GM23338 (cell line): Measurements from ENCODE around the gene SF3A1. TPM values are rescaled to one million over a fixed set of nuclear protein-coding genes. Genes with fewer than 3 reads are reported as not detected.

ENCODE experiments used
- ATAC-seq: fragments of 200-7000 bp; cut with Tn5 transposase; 3 replicates; pipeline ENCODE4 v1.9.1; 2020
- DNase-seq: peaks from one replicate; pipeline ENCODE4 v3.0.0-alpha.2; 2015; ENCODE audit warnings: low spot score
- H2AFZ ChIP-seq: fragments of 200-600 bp; sonication (generic); 2 replicates; pipeline ENCODE4 v1.8.0; 2016; ENCODE audit warnings: antibody characterized with exemption, mild to moderate bottlenecking, moderate library complexity
- H3F3A ChIP-seq: fragments of 200-600 bp; sonication (generic); replicated peaks from 2 replicates; pipeline ENCODE4 v1.8.0; 2017; ENCODE audit warnings: antibody characterized with exemption, mixed run types, low read depth
- H3K27ac ChIP-seq: fragments of 200-600 bp; sonication (generic); 2 replicates; pipeline ENCODE4 v1.6.1; 2016; ENCODE audit warnings: low read depth
- H3K27me3 ChIP-seq: fragments of 200-600 bp; sonication (generic); 2 replicates; pipeline ENCODE4 v1.8.0; 2016; ENCODE audit warnings: mild to moderate bottlenecking, mixed run types, moderate library complexity; ENCODE audit not compliant: insufficient read depth
- H3K36me3 ChIP-seq: fragments of 200-600 bp; sonication (generic); 2 replicates; pipeline ENCODE4 v1.8.0; 2016; ENCODE audit warnings: mild to moderate bottlenecking; ENCODE audit not compliant: insufficient read depth
- H3K4me1 ChIP-seq: fragments of 200-600 bp; sonication (generic); 2 replicates; pipeline ENCODE4 v1.8.0; 2016; ENCODE audit warnings: mild to moderate bottlenecking, moderate library complexity; ENCODE audit not compliant: insufficient read depth
- H3K4me2 ChIP-seq: fragments of 200-600 bp; sonication (generic); 2 replicates; pipeline ENCODE4 v1.7.1; 2017; ENCODE audit warnings: mixed run types
- H3K4me3 ChIP-seq: fragments of 200-600 bp; sonication (generic); 2 replicates; pipeline ENCODE4 v1.6.1; 2016; ENCODE audit warnings: mixed run types
- H3K79me2 ChIP-seq: fragments of 200-600 bp; sonication (generic); replicated peaks from 2 replicates; pipeline ENCODE4 v1.8.0; 2017; ENCODE audit warnings: mild to moderate bottlenecking; ENCODE audit not compliant: insufficient read depth
- H3K9me2 ChIP-seq: fragments of 200-600 bp; sonication (generic); 2 replicates; pipeline ENCODE4 v1.8.0; 2017; ENCODE audit not compliant: insufficient read depth
- H4K20me1 ChIP-seq: fragments of 200-600 bp; sonication (generic); replicated peaks from 2 replicates; pipeline ENCODE4 v1.8.0; 2017; ENCODE audit warnings: mild to moderate bottlenecking; ENCODE audit not compliant: insufficient read depth
- H3K27ac Mint-ChIP-seq: 2 replicates; pipeline ENCODE4 v1.8.0; 2020; ENCODE audit warnings: inconsistent platforms, mild to moderate bottlenecking, moderate library complexity, mixed read lengths
- H3K27me3 Mint-ChIP-seq: 3 replicates; pipeline ENCODE4 v1.8.0; 2022; ENCODE audit warnings: low read depth, mild to moderate bottlenecking, moderate library complexity, mixed read lengths, inconsistent platforms; ENCODE audit not compliant: insufficient read depth, poor library complexity
- H3K36me3 Mint-ChIP-seq: 3 replicates; pipeline ENCODE4 v1.8.0; 2021; ENCODE audit warnings: low read depth, mild to moderate bottlenecking, inconsistent platforms, moderate library complexity, mixed read lengths
- H3K4me1 Mint-ChIP-seq: 3 replicates; pipeline ENCODE4 v1.8.0; 2020; ENCODE audit warnings: mild to moderate bottlenecking, inconsistent platforms, mixed read lengths
- H3K4me3 Mint-ChIP-seq: 3 replicates; pipeline ENCODE4 v1.8.0; 2021; ENCODE audit warnings: moderate library complexity, mild to moderate bottlenecking, inconsistent platforms, mixed read lengths
- H3K9me3 Mint-ChIP-seq: 3 replicates; pipeline ENCODE4 v1.8.0; 2020; ENCODE audit warnings: moderate library complexity, mild to moderate bottlenecking, inconsistent platforms, mixed read lengths
- CREB1 ChIP-seq: fragments of 250-450 bp; sonication (Bioruptor Pico); IDR thresholded peaks from 2 replicates; pipeline ENCODE4 v1.5.0; 2020; ENCODE audit warnings: low read depth, mild to moderate bottlenecking, moderate library complexity
- CTCF ChIP-seq, 2 experiments: fragments of 200-600 bp in 1 of 2; sonication (generic) in 1 of 2; conservative IDR thresholded peaks; 2 replicates each; pipeline versions ENCODE4 v1.5.1 to v1.6.1; 2016 to 2017; ENCODE audit warnings: antibody characterized with exemption in 2 of 2, low read depth in 2 of 2, mild to moderate bottlenecking in 2 of 2, moderate library complexity in 1 of 2
- ETS1 ChIP-seq: IDR thresholded peaks from 2 replicates; pipeline ENCODE4 v1.6.1; 2016; ENCODE audit warnings: antibody characterized with exemption
- EZH2 ChIP-seq: fragments of 200-600 bp; sonication (generic); IDR thresholded peaks from one replicate; pipeline ENCODE4 v1.8.0; 2017; ENCODE audit warnings: antibody characterized with exemption, mild to moderate bottlenecking, low read depth; ENCODE audit not compliant: unreplicated experiment
- NANOG ChIP-seq: IDR thresholded peaks from 2 replicates; pipeline ENCODE4 v1.6.1; 2016; ENCODE audit warnings: antibody characterized with exemption, borderline replicate concordance
- POLR2AphosphoS5 ChIP-seq: IDR thresholded peaks from 2 replicates; pipeline ENCODE4 v1.6.1; 2016; ENCODE audit warnings: antibody characterized with exemption, low read depth
- STAT1 ChIP-seq: IDR thresholded peaks from one replicate; pipeline ENCODE4 v1.6.1; 2016; ENCODE audit warnings: antibody characterized with exemption; ENCODE audit not compliant: unreplicated experiment
- ZNF114 ChIP-seq: fragments of 250-450 bp; sonication (Bioruptor Pico); IDR thresholded peaks from 2 replicates; pipeline ENCODE4 v1.5.0; 2020; ENCODE audit warnings: mild to moderate bottlenecking, moderate library complexity
- ZNF331 ChIP-seq: fragments of 250-450 bp; sonication (Bioruptor Pico); IDR thresholded peaks from 2 replicates; pipeline ENCODE4 v1.5.0; 2020; ENCODE audit warnings: low read depth, mild to moderate bottlenecking, moderate library complexity
- ZNF462 ChIP-seq: fragments of 250-450 bp; sonication (Bioruptor Pico); IDR thresholded peaks from 2 replicates; pipeline ENCODE4 v1.5.0; 2020; ENCODE audit warnings: mild to moderate bottlenecking, moderate library complexity
- polyA plus RNA-seq: library from polyadenylated mRNA; unstranded; fragments of >200 nt; fragmentation: Nextera tagmentation; extraction: Ambion mirVana; gene quantifications from 2 replicates; pipeline ENCODE4 v1.2.1, GENCODE V29; 2016
- total RNA-seq: library from RNA; depleted of rRNA; stranded (reverse); fragments of >200 nt; shearing (Covaris generic); gene quantifications from 2 replicates; pipeline ENCODE4 v1.2.3, GENCODE V29; 2014

The SF3A1 gene
- total and polyA plus RNA-seq, 2 experiments from 2014 or later = 107 to 108 TPM

GRCh38 chr22:30290342-30291057 lies 66.2 kb downstream of the SF3A1 start:
- ATAC-seq = no peak
- H3K36me3 ChIP-seq = no peaks in the 10 kb centered on the region

More at GRCh38 chr22:30290342-30291057, 66.2 kb downstream of the SF3A1 start:
- TF ChIP-seq ZNF114 = no peak
- no peak for TF ChIP-seq ZNF331 (CRISPR knock-in tag)
- TF ChIP-seq NANOG = no peak
- no peak for TF ChIP-seq STAT1
- no peak for TF ChIP-seq ETS1
- TF ChIP-seq CTCF (conservative IDR thresholded peaks at IDR 0.05; ENCODE audit: low read depth in 2 of 2) = no peak
- TF ChIP-seq ZNF462 (CRISPR knock-in tag) = no peak
- TF ChIP-seq CREB1 (CRISPR knock-in tag) = no peak
- no peak for TF ChIP-seq POLR2AphosphoS5
- no peak for TF ChIP-seq EZH2
- peak; percentile 41 for DNase-seq
- peaks cover 7% of the 10 kb centered on the region; the same call in 1 of the 2 replicates for H3K27me3 ChIP-seq
- peak overlapping the region; percentile 91 for H3K4me2 ChIP-seq
- Mint-ChIP-seq H3K9me3 (no peaks in the 10 kb centered on the region), H3K36me3 (no peaks in the 10 kb centered on the region), H3K4me3 (peak overlapping the region; percentile 79; the same call in 2 of the 3 replicates), H3K27me3 (peaks cover 21% of the 10 kb centered on the region), H3K27ac (no peak overlapping the region), H3K4me1 (peaks cover 14% of the 10 kb centered on the region; the same call in 2 of the 3 replicates)
- H3K9me2 ChIP-seq = no peaks in the 10 kb centered on the region
- H3K27ac ChIP-seq = no peak overlapping the region
- no peak overlapping the region for H2AFZ ChIP-seq
- no peaks in the 10 kb centered on the region; the same call in 1 of the 2 replicates for H4K20me1 ChIP-seq
- H3K79me2 ChIP-seq = no peaks in the 10 kb centered on the region
- H3F3A ChIP-seq = peaks cover 11% of the 10 kb centered on the region
- H3K4me1 ChIP-seq = peaks cover 14% of the 10 kb centered on the region; the same call in 1 of the 2 replicates
- peak overlapping the region; percentile 75 for H3K4me3 ChIP-seq
